BE2C (cell line): ENCODE data around the gene PFN4.

Experiments
- DNase-seq: peaks from one replicate; pipeline ENCODE4 v3.0.0-alpha.2; 2020
- H3K27me3 ChIP-seq: fragments of 250-450 bp; sonication (Bioruptor Pico); 2 replicates; pipeline ENCODE4 v1.5.1; 2020; ENCODE audit warnings: mild to moderate bottlenecking
- H3K36me3 ChIP-seq: fragments of 250-450 bp; sonication (Bioruptor Pico); 2 replicates; pipeline ENCODE4 v1.5.1; 2020; ENCODE audit warnings: mild to moderate bottlenecking
- H3K4me1 ChIP-seq: fragments of 250-450 bp; sonication (Bioruptor Pico); 2 replicates; pipeline ENCODE4 v1.5.1; 2020
- H3K4me3 ChIP-seq: 2 replicates; pipeline ENCODE4 v1.5.1; 2011; ENCODE audit warnings: low read depth, low read length
- H3K9me3 ChIP-seq: fragments of 250-450 bp; sonication (Bioruptor Pico); 2 replicates; pipeline ENCODE4 v1.5.1; 2020
- TF ChIP-seq, protein P1 (sequence below): IDR thresholded peaks from 2 replicates; pipeline ENCODE4 v1.5.1; 2012; ENCODE audit warnings: mild to moderate bottlenecking, low read depth, low read length

Gene PFN4

DNA sequence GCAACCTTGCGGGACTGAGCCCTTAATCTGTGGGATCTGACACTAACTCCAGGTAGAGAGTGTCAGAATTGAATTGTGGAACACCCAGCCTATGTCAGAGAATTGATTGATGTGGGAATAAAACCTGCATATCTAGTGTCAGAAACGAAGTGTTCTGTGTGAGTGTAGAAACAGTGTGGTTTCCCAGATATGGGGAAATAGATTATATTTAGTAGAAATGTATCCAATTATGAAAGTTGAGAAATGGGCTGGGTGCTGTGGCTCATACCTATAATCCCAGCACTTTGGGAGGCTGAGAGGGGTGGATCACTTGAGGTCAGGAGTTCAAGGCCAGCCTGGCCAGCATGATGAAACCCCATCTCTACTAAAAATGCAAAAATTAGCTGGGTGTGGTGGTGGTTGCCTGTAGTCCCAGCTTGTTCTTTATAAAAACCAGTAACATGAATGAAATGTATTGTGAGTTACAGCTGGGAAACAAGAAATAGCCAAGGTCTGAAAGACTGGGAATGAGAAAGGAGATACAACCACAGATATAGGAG is 34.2 kb downstream of the PFN4 start:
- TF ChIP-seq, protein P1, sequence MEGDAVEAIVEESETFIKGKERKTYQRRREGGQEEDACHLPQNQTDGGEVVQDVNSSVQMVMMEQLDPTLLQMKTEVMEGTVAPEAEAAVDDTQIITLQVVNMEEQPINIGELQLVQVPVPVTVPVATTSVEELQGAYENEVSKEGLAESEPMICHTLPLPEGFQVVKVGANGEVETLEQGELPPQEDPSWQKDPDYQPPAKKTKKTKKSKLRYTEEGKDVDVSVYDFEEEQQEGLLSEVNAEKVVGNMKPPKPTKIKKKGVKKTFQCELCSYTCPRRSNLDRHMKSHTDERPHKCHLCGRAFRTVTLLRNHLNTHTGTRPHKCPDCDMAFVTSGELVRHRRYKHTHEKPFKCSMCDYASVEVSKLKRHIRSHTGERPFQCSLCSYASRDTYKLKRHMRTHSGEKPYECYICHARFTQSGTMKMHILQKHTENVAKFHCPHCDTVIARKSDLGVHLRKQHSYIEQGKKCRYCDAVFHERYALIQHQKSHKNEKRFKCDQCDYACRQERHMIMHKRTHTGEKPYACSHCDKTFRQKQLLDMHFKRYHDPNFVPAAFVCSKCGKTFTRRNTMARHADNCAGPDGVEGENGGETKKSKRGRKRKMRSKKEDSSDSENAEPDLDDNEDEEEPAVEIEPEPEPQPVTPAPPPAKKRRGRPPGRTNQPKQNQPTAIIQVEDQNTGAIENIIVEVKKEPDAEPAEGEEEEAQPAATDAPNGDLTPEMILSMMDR = no peak
- Histone ChIP-seq H3K4me3 (no peak overlapping the region), H3K9me3 (no peaks in the 10 kb centered on the region), H3K27me3 (no peaks in the 10 kb centered on the region), H3K36me3 (no peaks in the 10 kb centered on the region), H3K4me1 (peaks cover 4% of the 10 kb centered on the region; the same call in 1 of the 2 replicates)
- no peak for DNase-seq

DNA sequence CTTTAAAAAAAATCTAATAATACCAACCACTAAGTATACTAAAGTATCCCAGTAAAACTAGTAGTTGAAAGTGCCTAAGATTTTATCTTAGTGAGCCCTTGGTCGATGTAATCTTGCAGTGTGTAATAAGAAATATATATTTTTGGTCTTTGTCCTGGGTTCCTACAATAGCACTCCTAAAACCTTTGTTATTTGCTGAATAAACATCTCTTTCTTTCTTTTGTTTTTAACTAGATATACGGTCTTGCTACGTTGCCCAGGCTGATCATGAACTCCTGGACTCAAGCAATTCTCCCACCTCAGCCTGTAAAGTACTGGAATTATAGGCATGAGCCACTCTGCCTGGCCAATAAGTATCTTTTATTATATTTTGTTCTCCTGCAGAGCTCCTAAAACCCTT is 36.1 kb downstream of the PFN4 start:
- H3K4me1 ChIP-seq = peaks cover 4% of the 10 kb centered on the region; the same call in 1 of the 2 replicates
- no peak overlapping the region for H3K4me3 ChIP-seq
- H3K9me3 ChIP-seq = no peaks in the 10 kb centered on the region
- peaks cover 7% of the 10 kb centered on the region; the same call in 1 of the 2 replicates for H3K36me3 ChIP-seq
- DNase-seq = no peak
- no peaks in the 10 kb centered on the region for H3K27me3 ChIP-seq
- TF ChIP-seq, protein P1 = no peak

DNA sequence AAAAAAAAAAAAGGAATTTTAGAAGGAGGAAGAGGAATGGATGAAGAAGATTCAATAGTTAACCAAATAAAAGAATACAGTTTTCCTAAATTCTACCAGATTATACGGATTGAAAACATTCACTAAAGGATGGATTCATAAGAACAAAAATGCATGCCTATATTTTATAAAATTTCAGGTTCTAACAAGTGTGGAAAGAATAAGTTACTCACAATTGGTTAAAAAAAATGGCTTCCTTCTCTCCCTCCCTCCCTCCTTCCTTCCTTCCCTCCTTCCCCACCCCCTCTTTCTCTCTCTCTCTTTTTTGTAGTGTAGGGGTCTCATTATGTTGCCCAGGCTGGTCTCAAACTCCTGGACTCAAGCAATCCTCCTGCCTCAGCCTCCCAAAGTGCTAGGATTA is 36.9 kb downstream of the PFN4 start:
- Histone ChIP-seq H3K36me3 (peaks cover 7% of the 10 kb centered on the region; the same call in 1 of the 2 replicates), H3K4me1 (peaks cover 4% of the 10 kb centered on the region; the same call in 1 of the 2 replicates), H3K4me3 (no peak overlapping the region), H3K27me3 (no peaks in the 10 kb centered on the region), H3K9me3 (no peaks in the 10 kb centered on the region)
- DNase-seq = no peak
- TF ChIP-seq, protein P1 = no peak

DNA sequence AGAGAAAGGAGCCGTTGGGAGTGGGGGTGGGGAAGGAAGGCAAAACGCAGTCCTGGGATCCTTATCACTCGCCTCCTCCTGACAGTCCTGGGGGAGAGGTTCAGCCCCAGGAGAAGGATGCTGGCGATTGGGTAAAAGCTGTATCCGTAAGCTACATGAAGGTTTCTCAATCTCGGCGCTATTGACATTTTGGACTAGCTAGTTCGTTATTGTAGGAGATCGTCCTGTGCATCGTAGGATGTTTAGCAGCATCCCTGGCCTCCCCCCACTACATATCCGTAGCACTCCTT is 38.0 kb downstream of the PFN4 start:
- H3K9me3 ChIP-seq = no peaks in the 10 kb centered on the region
- H3K4me1 ChIP-seq = peaks cover 4% of the 10 kb centered on the region; the same call in 1 of the 2 replicates
- H3K36me3 ChIP-seq = peaks cover 7% of the 10 kb centered on the region; the same call in 1 of the 2 replicates
- H3K27me3 ChIP-seq = no peaks in the 10 kb centered on the region
- TF ChIP-seq, protein P1 = no peak
- peak overlapping the region; percentile 77 for H3K4me3 ChIP-seq
- DNase-seq = no peak

DNA sequence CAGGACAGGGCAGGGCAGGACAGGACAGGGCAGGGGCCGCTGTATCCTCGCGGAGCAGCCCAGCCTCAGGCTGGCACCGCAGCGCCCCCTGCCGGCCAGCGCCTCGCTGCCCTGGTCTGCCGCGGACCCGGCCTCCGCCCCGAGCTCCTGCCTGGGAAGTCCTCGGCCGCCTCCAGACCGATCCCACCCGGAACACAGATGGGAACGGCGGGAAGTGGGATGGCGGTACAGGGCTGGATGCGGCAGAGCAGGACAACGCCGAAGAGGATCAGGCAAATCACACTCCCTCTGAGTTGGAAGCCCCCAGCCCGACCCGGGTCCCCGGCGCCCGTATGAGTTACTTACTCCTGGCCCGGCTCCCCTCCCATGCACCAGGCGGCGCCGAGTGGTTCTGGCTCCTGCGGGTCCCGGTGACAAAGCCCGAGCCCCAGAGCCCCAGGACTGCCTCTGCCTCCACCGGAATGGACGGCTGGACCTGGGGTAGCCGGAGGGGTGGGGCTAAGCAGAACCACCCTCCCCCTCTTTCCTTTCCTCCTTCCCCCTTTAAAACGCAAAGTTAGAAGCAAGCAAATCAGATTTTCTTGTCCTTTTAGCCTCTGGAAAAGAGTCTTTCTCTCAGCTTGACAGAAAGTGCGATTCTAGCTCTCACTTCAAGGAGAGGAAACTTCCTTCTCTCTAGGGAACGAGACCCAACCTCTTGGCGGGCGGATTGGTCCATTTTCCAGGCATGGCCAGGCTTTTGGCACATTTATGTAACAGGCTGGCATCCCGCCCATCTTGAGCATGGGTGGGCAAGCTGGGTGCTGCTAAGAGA is 38.5 kb downstream of the PFN4 start, which contains the start of gene TP53I3:
TP53I3 (minus strand) TSS at position 449 of the 814 bp plus-strand sequence. CDS start 508 bp downstream, outside the sequence.
- Histone ChIP-seq H3K9me3 (no peaks in the 10 kb centered on the region), H3K36me3 (peaks cover 7% of the 10 kb centered on the region; the same call in 1 of the 2 replicates), H3K27me3 (no peaks in the 10 kb centered on the region), H3K4me1 (peaks cover 4% of the 10 kb centered on the region; the same call in 1 of the 2 replicates), H3K4me3 (peak within 1 kb of the TSS; percentile 77)
- TF ChIP-seq, protein P1 = peak; percentile 77
- DNase-seq = peak; percentile 95
